LNCAP (cell line): ENCODE measurements around the gene HNRNPCL4.
"Not testable (repeated sequence)": the region's sequence is repeated elsewhere in the genome, so short reads cannot be mapped to it uniquely, and the experiment has no call there.

ENCODE experiments used
- CTCF ChIP-seq: fragments of 450-650 bp; IDR thresholded peaks from 2 replicates; pipeline ENCODE4 v1.5.1; 2017; ENCODE audit warnings: mild to moderate bottlenecking

The HNRNPCL4 gene

GRCh38 chr1:13165531-13165930 lies at the start of gene HNRNPCL4:
TSS of gene HNRNPCL4 (minus strand) at chr1:13165631. CDS start at chr1:13165467, 164 bp downstream.
- not testable (repeated sequence) for TF ChIP-seq CTCF

- not testable (repeated sequence) for TF ChIP-seq CTCF
Observed at GRCh38 chr1:13201309-13201708, 35.9 kb upstream of the HNRNPCL4 start, which contains the start of gene PRAMEF13. TSS of gene PRAMEF13 (minus strand) at chr1:13201409. CDS start at chr1:13199589, 1,820 bp downstream.

GRCh38 chr1:13171548-13171947 lies 6.1 kb upstream of the HNRNPCL4 start, which contains the start of gene PRAMEF9:
TSS of gene PRAMEF9 (plus strand) at chr1:13171848. CDS start at chr1:13175281, 3,433 bp downstream.
- not testable (repeated sequence) for TF ChIP-seq CTCF

GRCh38 chr1:13155909-13156308 lies 9.5 kb downstream of the HNRNPCL4 start, which contains the start of gene PRAMEF26:
TSS of gene PRAMEF26 (minus strand) at chr1:13156009. CDS start at chr1:13153095, 2,914 bp downstream.
- TF ChIP-seq CTCF: not testable (repeated sequence)

- TF ChIP-seq CTCF: not testable (repeated sequence)
Observed at GRCh38 chr1:13116754-13117153, 48.7 kb downstream of the HNRNPCL4 start, which contains the start of gene HNRNPCL2. TSS of gene HNRNPCL2 (minus strand) at chr1:13116854. CDS start at chr1:13116400, 454 bp downstream.
